ENCODE data around the gene CCDC146. TPM values are rescaled to one million over a fixed set of nuclear protein-coding genes. Genes with fewer than 3 reads are reported as not detected.
"Not testable (repeated sequence)": the region's sequence is repeated elsewhere in the genome, so short reads cannot be mapped to it uniquely, and the experiment has no call there.

The CCDC146 gene
- total RNA-seq, 1 donor from 2014 or later: 5.6 TPM

- no peak for DNase-seq (ENCODE audit: low read depth)
- H3K36me3 ChIP-seq (ENCODE audit: control insufficient read depth, insufficient read depth, low read length): no peaks in the 10 kb centered on the region
- no peak overlapping the region for H3K4me3 ChIP-seq (ENCODE audit: low read depth, low read length)
- no peaks in the 10 kb centered on the region for H3K27me3 ChIP-seq (ENCODE audit: control insufficient read depth, insufficient read depth, low read length)
- TF ChIP-seq CTCF (IDR thresholded peaks at IDR 0.05; ENCODE audit: insufficient read depth, low read length, poor library complexity, severe bottlenecking): no peak
Observed at GRCh38 chr7:77328669-77329068, 206.3 kb downstream of the CCDC146 start.

GRCh38 chr7:77329466-77330168, 207.2 kb downstream of the CCDC146 start:
- TF ChIP-seq CTCF (IDR thresholded peaks at IDR 0.05; ENCODE audit: insufficient read depth, low read length, poor library complexity, severe bottlenecking): no peak
- H3K27me3 ChIP-seq (ENCODE audit: control insufficient read depth, insufficient read depth, low read length): no peaks in the 10 kb centered on the region

GRCh38 chr7:77330169-77330882, 207.9 kb downstream of the CCDC146 start:
- no peak overlapping the region for H3K4me3 ChIP-seq (ENCODE audit: low read depth, low read length)
- no peaks in the 10 kb centered on the region for H3K36me3 ChIP-seq (ENCODE audit: control insufficient read depth, insufficient read depth, low read length)
- no peak for TF ChIP-seq CTCF (IDR thresholded peaks at IDR 0.05; ENCODE audit: insufficient read depth, low read length, poor library complexity, severe bottlenecking)
- no peak for DNase-seq (ENCODE audit: low read depth)
- no peaks in the 10 kb centered on the region for H3K27me3 ChIP-seq (ENCODE audit: control insufficient read depth, insufficient read depth, low read length)

More at GRCh38 chr7:77329466-77330168, 207.2 kb downstream of the CCDC146 start:
- Histone ChIP-seq H3K36me3 (ENCODE audit: control insufficient read depth, insufficient read depth, low read length) (no peaks in the 10 kb centered on the region), H3K4me3 (ENCODE audit: low read depth, low read length) (no peak overlapping the region)
- no peak for DNase-seq (ENCODE audit: low read depth)

GRCh38 chr7:77331938-77332695, 209.7 kb downstream of the CCDC146 start:
- Histone ChIP-seq H3K36me3 (ENCODE audit: control insufficient read depth, insufficient read depth, low read length) (no peaks in the 10 kb centered on the region), H3K4me3 (ENCODE audit: low read depth, low read length) (no peak overlapping the region), H3K27me3 (ENCODE audit: control insufficient read depth, insufficient read depth, low read length) (no peaks in the 10 kb centered on the region)
- peak; percentile 63 for DNase-seq (ENCODE audit: low read depth)
- peak; percentile 49 for TF ChIP-seq CTCF (IDR thresholded peaks at IDR 0.05; ENCODE audit: insufficient read depth, low read length, poor library complexity, severe bottlenecking)

GRCh38 chr7:77334039-77334438, 211.6 kb downstream of the CCDC146 start:
- not testable (repeated sequence) for H3K27me3 ChIP-seq (ENCODE audit: control insufficient read depth, insufficient read depth, low read length); H3K36me3 ChIP-seq (ENCODE audit: control insufficient read depth, insufficient read depth, low read length); DNase-seq (ENCODE audit: low read depth); H3K4me3 ChIP-seq (ENCODE audit: low read depth, low read length)

GRCh38 chr7:77335581-77335980, 213.2 kb downstream of the CCDC146 start:
- H3K4me3 ChIP-seq (ENCODE audit: low read depth, low read length): no peak overlapping the region
- no peaks in the 10 kb centered on the region for H3K27me3 ChIP-seq (ENCODE audit: control insufficient read depth, insufficient read depth, low read length)
- TF ChIP-seq CTCF (IDR thresholded peaks at IDR 0.05; ENCODE audit: insufficient read depth, low read length, poor library complexity, severe bottlenecking): no peak
- DNase-seq (ENCODE audit: low read depth): no peak
- H3K36me3 ChIP-seq (ENCODE audit: control insufficient read depth, insufficient read depth, low read length): no peaks in the 10 kb centered on the region
